HG03064 (cell line): ENCODE data around the gene GNPAT.
"Not testable (repeated sequence)": the region's sequence is repeated elsewhere in the genome, so short reads cannot be mapped to it uniquely, and the experiment has no call there.

Experiments
- ATAC-seq: cut with Tn5 transposase; IDR thresholded peaks from one replicate; pipeline ENCODE4 v1.9.1; 2021; ENCODE audit warnings: low read depth; ENCODE audit not compliant: unreplicated experiment

The GNPAT gene

DNA sequence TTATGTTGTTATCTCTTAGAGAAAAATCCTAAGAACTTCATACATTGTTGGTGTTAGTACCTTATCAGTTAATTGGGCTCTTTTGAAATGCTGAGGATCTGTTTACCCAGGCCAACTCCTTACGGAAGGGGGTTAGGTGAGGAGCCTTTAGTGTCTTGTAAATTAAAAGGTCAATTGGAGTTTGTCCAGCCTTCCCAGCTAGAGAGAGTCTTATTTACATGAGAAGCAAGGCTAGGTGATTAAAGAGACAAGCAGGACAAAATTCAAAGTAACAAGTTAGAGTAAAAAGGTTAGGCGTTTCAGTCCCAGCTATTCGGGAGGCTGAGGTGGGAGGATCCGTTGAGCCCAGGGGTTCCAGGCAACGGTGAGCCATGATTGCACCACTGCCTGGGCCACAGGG lies 28.7 kb upstream of the GNPAT start:
- not testable (repeated sequence) for ATAC-seq

DNA sequence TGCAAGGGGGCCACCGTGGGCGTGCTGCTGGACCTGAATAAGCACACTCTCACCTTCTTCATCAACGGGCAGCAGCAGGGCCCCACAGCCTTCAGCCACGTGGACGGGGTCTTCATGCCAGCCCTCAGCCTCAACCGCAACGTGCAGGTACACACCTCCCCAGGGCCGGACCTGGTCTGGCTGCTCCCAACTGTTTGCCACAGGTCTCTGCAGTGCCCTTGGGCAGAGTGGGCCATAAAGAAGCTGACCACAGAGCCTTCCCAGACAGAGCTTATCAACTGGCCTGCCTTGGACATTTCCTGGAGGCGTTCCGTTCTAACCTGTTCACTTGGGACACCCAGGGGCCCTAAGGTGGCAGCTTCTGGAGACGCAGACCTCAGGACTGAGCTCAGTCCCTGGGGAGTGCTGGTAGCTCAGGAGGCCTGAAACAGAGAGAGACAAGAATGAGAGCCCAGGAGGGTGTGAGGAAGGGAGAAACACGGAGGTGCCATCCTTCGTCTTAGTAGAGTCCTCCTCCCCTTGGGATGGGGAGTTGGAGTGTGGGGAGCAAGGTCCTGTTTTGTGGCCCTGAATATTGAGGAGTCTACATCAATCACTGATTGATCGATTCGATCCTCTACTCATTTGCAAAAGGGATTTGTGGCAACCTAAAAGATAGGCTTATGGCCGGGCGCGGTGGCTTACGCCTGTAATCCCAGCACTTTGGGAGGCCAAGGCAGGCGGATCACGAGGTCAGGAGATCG lies 27.0 kb upstream of the GNPAT start:
- no peak for ATAC-seq

DNA sequence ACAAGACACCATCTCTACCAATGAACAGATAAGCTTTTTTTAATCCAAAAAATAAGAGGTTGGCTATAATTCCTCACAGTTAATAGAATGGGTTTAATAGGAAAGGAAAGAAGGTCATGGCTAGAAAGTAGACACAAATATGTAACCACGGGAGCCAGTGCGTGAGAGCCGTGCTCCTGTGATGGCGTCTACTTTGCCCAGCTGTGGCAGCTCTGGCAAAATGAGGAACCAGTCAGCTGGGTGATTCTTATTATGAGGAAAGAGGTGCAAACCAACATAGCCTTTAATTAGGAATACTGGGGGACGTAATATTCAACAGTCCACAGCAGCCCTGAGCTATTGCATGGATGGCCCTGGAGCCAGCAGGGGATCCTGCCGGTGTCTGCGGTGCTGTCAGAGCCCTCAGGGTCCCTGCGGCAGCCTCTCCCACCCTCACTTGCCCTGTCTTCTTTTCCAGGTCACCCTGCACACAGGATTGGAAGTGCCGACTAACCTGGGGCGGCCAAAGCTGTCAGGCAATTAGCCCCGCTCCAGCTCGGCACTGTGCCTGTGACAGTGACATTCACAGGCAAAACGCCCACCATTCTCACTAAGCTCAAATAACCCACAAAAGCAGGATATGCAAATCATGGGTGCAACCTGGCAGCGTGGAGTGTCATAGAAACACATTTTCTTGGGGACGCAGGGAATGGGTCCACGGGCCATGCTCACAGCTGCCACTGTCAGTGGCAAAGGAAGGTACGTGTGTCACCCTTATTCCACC lies 25.9 kb upstream of the GNPAT start:
- ATAC-seq, result no peak

DNA sequence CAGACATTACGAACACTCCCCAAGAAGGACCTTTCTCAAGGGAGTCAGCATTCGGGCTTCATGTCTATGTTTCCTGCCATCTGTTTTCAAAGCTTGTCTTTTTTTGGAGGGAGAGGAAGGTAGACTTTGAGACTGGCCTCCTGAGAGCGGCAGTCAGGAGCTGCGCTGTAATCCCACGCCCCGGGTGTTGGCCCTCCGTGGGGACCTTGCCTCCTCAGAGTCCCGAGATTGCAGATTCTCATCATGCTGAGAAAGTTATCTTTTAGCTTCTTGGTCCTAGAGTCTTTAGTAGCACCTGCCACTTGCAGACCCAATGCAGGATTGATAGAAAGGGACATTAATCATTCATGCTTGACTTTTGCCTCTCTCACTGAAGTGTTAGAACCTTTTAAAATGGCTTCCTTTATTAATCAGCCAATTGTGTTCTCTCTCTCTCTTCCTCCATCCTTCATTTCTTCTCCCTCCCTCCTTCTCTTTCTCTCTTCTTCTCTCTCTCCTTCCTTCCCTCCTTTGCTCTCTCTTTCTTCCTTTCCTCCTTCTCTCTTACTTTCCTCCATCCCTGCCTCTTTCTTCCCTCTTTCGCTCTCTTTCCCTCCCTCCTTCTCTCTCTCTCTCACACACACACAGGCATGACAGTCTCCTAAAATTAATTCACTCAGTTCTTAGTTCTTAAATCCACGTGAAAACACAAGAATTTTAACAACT lies 25.2 kb upstream of the GNPAT start:
- no peak for ATAC-seq

DNA sequence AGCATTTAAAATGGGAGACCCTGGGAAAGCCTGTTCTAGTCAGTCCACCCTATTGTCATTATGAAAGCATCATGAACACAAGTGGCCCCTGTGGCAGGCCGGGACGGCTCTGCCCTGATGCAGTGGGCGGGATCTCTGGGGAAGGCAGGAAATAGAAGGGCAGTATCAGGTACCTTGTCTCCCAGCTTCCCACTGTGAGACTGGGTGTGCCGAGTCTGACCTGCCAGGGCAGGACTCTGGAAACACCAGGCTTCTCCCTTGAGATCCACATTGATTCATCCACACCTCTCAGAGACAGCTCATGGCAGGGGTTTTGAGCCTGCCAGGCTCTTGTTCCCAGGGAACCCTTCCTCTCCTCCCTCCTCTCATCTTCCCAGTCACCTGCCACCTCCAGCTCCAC lies 24.5 kb upstream of the GNPAT start:
- ATAC-seq, result no peak

DNA sequence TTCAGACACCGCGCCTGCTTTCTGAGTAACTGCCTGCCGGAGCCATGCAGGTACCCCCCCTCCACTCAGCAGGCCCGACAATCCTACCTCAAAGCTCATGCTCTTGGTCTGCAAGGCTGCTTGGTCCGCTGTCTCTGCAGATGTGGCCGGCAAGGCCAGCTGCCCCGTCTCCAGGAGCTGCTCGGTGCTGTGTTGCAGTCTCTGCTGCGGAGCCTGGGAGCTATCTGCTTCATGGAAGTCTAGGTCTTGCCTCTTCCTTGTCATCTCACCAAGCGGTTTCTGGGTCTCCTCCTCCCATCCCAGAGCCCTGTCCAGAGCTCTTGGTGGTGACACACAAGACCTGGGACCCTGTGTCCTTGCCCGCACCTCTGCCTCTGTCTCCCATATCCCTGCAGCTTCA lies 24.0 kb upstream of the GNPAT start:
- ATAC-seq, result no peak

DNA sequence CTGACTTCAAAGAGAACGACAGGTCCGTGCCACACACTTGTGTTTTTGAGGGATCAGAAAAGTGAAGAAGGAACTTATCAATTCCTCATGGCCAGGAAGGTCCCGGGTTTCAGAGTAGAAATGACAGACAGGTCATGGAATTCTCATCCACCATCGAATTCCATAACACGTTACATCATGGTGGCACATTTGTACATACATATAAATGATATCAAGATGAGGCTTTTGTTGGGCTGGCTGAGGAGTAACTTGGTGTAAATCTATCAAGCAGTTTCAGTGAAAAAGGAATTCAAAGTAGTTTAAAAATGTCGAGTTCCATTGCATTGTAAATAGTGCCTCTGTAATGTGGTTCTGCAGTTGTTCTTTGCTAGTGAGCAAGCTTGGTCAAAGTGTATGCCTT lies 22.9 kb upstream of the GNPAT start:
- no peak for ATAC-seq

DNA sequence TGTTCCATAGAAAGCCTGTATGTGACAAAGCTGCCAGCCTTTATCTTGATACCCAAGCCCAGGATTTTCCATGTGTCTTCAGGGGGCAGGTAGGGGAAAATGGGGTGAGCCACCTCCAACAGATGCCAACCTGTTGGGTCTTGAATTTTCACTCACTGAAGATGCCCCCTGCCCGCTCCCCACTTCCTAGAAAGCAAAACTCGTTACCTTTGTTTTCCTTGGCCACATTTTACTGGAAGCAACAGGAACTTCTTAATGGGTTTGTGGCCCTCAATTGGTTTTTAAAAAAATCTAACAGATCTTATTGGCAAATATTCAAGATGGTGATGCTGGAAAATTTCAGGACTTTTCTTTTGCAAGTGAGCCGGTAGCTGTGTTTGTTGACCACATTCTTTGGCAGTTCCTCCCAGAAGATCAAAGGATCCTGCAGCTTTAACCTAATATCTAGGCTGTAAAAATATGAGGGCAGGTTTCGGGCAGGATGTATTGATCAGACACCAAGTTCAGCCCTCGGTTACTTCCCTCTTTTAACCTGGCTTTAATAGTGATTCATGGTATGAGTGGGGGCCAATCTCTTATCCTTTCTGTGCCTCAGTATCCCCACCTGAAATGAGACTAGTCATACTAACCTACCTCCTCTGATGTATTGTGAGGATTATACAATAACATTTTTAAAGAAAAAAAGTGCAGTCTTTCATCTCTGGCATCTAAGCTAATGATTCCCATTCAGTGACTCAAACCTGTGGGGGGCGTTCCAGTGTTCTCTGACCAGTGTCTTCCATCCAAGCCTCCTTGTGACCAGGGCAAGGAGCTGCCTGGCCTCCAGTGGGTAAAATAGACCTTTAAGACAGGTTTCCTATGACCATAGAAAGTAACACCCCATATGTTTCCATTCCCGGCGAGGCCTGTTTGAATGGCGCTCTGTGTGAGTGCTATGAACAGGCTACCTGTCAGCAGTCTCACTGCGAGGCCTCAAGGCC lies 21.3 kb upstream of the GNPAT start:
- no peak for ATAC-seq

DNA sequence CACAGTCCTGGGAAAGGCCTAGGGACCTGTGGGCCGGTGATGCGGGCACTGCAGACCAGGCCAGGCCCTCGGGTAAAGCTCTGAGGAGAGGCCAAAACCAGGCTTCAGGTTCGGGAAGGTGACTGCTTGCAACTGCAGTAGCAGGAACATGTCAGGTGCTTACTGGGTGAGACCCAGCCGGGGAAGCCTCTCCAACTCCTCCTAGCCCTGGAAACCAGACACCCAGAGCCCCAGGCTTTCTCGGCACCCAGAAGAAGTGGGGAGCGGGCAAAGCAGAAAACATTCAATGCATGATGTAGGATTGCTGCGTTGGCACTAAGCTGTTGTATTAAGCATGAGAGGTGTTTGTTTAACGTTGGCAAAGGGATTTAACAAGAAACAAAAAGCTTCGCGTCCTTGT lies 20.2 kb upstream of the GNPAT start:
- ATAC-seq, result no peak

DNA sequence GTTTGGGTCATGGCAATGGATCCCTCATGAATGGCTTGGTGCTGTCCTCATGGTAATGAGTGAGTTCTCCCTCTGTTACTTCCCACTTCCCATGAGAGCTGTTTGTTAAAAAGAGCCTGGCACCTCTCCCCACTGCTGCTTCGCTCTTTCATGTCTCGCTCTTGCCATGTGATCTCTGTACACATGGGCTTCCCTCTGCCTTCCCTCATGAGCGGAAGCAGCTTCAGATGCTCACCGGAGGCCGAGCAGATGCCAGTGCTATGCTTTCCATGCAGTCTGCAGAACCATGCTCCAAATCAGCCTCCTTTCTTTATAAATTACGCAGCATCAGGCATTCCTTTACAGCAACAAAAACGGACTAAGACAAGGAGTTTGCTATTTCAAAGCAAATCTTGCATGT lies 14.9 kb upstream of the GNPAT start:
- ATAC-seq, result no peak

DNA sequence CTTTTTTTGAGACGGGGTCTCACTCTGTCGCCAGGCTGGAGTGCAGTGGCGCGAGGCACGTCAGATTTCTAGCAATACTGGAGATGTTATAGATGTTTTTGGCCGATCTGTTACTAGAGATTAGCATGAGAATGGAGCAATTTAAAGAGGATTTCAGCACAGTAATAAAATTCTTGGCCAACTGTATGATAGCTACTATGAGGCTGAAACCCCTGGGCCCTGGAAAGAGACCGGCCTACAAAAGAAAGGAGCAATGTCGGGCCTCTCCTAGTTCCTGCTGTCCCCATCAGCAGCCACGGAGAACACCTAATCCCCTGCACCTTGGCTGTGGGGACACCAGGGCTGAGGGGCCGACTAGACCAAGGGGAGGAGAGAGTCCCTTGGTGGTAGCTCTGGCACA lies 9.5 kb upstream of the GNPAT start:
- no peak for ATAC-seq

DNA sequence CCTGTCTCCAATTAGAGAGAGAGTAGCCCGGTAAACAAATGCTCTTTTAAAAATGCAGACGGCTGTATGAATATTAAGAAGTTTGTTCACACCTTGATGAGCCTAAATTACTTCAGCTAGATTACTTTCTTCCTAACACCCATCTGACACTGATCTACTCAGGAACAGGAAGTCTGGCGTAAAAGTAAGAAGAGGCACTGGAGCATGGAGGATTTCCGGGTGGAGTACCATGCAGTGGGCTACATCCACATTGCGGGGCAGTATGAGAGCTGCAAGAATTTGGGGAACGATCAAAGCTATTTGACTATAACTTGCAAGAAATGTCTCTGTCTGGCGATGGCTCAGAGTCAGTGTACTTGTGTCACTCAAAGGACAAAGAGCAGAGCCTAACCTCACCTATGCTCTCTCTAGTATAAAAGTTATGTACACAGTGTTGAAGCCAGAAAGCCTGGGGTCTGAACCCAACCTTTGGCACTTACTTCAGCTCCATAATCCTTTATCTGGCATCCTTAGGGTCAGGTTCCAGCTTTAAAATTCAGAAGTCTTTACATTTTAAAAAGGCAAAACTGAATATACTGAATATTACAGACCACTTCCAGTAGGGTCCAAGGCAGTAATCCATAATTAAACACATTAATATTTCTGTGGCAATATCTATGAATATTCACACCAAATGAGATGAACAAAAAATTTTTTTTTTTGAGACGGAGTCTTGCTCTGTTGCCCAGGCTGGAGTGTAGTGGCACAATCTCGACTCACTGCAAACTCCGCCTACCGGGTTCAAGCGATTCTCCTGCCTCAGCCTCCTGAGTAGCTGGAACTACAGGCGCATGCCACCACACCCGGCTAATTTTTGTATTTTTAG lies 7.9 kb upstream of the GNPAT start:
- ATAC-seq, result no peak

DNA sequence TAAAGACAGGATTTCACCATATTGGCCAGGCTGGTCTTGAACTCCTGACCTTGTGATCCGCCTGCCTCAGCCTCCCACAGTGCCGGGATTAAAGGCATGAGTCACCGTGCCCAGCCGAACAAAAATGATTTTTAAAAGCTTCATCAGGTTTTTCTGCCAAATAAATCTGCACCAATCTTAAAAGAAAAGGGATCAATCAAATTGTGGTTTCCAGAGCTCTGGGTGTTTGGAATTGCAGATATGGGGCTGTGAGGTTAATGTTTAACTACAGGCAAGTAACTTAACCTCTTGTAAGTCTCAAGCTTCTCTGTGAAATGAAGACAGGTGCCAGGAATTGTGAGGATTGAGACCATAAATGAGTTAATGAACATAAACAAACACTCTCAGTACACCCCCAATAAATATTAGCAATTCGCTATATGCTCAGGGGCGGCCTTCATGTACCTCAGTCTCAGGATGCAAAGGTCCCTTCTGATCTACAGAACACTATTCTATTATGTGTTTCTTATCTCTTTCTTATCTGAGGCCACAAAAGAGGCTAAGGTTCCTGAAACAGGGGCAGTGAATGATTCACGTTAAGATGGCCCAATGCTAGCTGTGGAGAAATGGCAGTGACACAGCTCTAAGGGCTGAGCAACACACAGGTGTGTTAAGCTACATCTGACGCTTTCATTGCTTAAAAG lies 7.1 kb upstream of the GNPAT start:
- no peak for ATAC-seq

DNA sequence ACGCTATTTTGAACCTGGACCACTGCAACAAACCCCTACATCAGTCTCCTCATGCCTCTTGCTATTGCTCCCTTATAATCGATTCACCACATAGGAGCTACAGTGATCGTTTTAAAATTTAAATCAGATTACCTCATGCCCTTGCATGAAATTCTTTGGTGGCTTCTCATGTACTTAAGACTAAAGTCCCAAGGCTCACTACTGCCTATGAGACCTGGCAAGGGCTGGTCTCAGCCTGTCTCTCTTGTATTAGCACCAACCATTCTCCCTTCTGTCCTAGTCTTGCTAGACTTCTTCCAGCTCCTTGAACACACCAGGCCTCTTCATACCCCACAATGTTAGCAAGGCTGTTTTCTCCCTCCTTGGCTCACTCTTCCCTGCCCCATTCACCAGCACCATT lies 6.5 kb upstream of the GNPAT start:
- no peak for ATAC-seq

DNA sequence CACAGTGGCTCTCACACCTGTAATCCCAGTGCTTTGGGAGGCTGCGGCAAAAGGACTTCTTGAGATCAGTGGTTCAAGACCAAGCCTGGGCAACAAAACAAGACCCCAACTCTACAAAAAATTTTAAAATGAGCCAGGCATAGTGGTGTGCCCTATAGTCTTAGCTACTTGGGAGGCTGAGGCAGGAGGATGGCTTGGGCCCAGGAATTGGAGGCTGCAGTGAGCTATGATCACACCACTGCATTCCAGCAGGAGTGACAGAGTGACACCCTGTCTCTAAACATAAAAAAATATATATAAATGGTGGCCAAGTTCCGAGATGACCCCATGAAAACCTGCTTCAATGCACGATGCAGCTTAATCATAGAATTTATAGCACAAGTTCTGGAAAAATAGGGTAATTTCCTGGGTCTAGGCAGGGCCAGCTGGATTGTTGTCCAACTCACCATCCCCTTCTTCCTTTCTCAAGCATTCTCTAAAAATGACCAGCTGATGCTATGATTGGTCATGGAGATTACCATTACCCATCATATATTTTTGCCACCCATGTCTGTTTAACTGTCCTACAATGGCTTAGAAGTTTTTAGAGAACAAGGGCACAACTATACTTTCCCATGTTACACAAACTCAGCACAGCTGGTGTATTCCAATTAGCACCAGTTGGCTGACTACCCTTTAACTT lies 5.3 kb upstream of the GNPAT start:
- no peak for ATAC-seq

DNA sequence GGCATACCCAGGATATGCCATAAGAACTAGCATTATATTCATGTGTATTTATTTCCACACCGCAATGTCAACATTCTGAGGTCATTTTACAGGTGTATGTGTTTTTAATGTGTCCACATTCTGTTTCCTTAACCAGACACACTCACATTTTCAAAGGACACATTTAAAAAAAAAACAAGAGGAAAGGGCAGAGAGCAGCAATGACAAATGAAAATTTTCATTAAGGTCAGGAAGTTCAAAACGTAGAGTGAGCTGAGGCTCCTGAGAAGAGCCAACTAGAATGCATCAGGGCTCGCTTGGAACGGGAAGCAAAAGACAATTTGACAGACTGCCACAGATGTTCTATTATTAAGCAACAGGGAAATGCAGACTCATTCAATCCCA lies 4.8 kb upstream of the GNPAT start:
- ATAC-seq, result no peak

DNA sequence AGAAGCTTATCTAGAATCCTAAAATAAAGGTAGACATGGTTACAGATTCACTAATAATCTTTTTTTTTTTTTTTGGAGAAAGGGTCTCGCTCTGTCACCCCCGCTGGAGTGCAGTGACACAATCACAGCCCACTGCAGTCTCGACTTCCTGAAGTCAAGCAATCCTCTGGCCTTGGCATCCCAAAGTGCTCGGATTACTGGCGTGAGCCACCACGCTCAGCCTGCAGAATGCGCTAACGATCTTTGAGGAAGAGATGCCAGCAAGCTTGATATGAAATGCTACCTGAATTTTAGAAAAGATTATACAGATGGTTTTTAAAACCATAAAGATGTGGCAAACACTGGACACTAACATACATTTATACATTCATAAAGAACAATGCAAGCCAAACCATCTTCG lies 4.1 kb upstream of the GNPAT start:
- ATAC-seq, result no peak

DNA sequence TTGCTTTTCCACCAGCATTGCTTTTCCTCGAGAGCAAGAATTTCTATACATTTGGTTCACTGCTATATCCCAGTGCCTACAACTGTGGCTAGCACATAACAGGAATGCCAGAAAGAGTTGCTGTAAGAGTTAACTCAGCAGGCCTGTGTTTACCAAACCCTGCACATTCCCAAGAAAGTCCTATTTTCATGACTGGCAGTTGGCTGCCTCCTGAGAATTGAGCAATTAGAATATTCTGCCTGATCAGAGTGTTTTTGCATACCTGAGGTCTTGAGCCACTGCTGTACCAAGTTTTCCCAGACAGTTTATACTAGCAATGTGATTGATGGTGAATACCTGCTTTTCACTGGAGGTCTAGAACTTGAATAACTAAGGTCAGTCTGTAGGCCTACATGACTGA lies 2.7 kb upstream of the GNPAT start:
- no peak for ATAC-seq

DNA sequence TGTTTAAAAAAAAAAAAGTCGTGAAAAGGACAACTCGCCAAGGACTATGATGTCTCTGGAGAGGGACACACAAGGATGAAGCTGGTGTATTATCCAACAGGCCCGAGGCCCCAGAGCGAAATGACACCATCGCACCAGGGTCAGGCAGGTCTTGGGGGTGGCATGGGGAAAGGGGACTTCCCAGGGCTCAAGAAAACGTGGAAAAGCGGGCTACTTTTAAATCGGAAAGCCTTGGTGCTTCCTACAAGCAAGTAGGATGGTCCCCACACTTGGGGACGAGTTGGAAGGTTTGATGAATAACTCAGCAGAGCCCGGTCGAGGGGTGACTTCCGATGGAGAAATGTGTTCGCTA lies 505 bp upstream of the GNPAT start:
- ATAC-seq, result no peak
